Inflammatory macrophage treated with lipopolysaccharide for 4 hours (primary cell): Measurements from ENCODE around the gene RAB3GAP1.

ENCODE experiments used
- DNase-seq: peaks from one replicate; pipeline ENCODE4 v3.0.0-alpha.2; 2020

RAB3GAP1 gene

DNA sequence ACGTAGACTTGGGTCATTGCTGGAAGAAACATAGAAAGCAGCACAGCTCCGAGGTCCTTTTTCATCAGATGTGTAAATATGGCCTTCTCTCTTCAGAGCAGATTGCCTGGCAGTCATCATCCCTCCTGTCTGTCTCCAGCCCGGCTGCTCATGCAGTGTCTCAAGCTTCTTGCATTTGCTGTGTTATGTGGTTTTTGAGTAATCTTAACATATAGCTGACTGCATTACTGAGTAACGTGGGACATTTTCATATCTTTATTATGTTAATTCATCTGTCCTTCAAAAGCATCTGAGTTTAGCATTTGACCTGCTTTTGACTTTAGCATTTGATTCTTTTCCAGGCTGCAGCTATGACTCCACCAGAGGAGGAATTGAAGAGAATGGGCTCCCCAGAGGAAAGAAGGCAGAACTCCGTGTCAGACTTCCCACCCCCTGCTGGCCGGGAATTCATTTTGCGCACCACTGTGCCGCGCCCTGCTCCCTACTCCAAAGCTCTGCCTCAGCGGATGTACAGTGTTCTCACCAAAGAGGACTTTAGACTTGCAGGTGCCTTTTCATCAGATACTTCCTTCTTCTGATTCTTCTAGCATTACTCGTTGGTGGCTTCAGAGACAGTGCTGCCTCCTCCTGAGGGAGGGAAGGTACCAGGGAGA lies 116.2 kb downstream of the RAB3GAP1 start:
- DNase-seq: no peak

DNA sequence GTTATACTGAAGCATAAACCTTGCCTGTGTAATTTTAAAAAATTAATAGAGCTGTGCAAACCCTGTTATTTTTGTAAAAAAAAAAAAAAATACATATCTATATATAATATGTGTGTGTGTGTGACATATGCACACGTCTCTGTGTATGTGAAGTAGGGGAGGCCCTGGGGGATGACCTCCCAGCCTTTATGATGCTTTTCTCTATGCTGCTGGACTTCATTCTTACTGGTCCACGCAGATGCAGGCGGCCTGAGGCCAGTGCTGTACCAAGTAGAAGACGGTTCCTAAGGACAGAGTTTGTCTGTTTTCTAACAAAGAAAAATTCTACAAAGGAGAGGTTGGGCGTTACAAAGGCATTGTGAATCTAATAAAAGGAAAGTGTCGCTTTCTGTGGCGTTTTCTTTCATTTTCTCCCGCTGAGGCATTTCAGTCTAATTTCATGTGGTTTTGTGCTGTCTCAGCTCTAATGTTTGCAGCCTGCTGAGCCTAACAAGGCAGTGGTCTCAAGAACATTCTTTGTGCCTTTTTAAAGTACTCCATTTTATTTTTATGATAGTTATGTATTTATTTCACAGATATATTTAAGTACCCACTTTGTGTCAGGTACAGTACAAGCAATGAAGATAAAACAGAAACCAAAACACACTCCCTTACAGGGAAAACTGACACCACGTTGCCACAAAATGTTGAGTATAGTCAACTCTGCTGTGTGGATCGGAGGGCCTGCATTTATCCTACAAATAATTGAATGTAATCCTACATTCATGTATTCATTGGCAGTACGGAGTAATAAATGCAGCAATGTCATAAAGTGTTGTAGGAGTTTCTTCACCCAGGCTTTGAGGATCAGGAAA lies 118.0 kb downstream of the RAB3GAP1 start:
- DNase-seq: no peak

DNA sequence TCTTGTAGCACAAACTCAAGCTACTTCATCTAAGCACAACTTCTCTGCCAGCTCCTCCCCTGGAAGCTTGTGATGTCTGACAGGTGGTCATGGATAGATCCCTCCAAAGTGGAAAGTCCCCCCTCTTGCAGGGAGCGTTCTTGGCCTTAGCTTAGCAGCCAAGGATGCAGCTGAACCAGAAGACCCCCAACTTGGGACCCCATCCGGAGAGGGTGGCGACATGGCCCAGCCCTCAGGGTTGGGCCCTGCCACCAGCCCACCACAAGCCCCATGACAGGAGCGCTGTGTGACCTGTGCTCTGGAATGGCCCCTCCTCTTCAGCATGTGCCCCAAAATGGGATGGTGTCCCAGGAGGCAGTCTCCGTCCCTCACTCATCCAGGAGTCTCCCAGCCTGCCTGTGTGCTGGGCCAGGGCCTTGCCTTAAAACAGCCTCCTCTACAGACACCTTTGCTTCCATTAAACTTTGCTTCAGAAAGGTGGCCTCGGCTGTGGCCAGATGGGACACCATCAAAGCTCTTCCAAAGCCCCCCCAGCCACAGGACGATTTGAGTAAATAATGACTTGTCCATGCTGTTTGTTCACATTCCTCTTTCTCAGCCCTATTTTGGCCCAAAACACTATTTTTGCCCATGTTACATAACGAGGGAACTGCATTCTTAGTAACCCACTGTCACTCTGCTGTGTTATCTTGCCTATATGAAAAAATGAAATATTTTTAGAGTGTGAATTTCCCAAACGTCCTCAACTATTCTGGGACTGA lies 122.1 kb downstream of the RAB3GAP1 start:
- no peak for DNase-seq

DNA sequence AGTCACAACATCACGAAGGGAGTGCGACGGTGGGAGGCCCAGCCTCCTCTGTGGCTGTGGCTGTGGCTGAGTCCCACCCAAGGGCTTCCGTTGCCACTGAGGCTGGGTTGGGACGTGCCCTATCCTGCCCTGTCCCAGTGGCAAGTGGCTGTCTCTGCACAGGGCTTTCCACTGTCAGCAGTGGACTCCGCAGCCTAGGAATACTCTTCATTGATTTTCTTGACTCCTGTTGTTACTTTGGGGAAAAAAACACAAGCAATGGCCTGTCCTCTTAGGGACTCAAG lies 122.7 kb downstream of the RAB3GAP1 start:
- DNase-seq: no peak

DNA sequence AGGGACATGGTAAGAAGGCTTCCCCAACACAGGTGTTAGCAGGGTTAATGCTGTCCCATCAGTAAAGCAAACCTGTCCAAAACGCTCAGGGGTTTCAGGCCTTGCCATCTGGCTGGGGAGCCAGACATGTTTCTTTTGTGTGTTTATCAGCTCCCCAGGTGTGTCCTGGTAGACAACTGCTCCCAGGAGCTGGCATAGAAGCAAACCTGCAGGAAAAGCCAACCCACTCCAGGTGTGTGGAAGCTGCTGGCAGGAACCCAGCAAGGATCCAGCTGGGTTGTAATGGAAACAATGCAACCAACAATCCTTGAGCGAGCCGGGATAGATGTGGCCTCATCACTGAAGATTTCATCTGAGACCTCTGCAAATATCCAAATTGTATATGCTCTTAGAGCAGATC lies 123.1 kb downstream of the RAB3GAP1 start:
- no peak for DNase-seq

DNA sequence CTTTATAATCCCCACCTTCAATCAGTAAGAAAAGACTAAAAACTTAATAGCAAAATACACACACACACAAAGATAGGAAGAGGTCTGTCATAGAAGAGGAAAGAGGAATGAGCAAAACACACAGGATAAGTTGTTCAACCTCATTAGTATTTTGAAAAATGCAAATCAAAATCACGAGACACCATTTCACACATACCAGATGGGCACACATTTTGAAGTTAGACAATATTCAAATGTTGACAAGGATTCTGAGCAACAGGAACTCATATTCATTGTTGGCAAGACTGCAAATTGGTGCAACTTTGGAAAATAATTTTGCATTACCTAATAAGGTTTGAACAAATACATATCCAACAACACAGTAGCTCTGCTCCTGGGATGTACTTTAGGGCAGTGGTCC lies 127.6 kb downstream of the RAB3GAP1 start:
- DNase-seq: no peak

DNA sequence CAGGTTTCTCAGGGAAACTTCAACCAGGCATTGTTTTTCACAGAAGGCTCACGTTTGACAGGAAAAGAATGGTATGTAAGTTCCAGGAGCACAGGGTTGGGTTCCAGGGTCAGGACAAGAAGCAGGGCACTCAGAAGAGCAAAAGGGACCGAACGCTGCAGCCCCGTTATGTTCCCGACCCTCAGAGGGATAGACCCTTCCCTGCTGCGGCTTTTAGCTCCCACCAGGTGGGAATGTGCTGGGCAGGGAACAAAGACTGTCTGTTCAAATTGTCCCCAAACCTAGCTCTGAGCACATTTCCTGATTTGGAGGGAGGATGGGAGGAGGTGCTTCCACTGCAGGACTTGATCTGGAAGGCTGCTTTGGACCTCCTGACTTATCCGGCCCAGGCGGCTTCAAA lies 130.1 kb downstream of the RAB3GAP1 start:
- DNase-seq: no peak

DNA sequence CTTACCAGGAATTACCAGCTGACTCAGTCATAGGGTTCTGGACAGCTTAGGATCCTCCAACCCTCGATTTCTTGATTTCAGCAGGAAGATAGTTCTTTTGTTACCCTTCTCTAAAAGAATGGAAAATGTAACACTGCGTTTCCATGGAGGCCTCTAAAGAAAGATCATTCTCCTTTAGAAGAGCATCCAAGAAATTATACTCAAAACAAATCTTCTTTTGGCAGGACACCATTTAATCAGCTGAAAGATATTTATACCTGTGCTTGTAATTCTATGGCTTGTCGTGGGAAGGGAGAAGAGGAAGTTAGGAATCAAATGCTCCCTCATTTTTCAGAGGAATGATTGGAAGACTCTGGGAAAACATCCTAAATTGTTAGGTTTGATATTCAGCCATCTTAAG lies 130.5 kb downstream of the RAB3GAP1 start:
- no peak for DNase-seq

DNA sequence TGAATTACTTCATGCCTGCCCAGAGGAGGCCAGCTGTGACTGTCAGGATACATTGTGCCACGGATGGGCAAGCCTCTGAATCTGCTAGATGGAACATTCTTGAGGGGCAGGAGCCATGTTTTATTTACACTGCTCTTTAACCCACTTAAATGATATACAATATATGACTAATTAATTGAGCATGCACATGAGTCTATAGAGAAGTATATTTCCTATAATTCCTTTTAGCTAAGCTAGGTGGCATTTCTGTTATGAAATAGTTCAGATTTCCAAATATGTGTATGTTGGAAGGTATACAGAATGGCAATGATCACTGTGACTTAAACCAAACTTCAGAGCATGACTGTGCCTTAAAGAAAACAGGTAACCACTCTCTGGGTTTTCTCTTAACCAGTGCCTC lies 131.7 kb downstream of the RAB3GAP1 start:
- no peak for DNase-seq

DNA sequence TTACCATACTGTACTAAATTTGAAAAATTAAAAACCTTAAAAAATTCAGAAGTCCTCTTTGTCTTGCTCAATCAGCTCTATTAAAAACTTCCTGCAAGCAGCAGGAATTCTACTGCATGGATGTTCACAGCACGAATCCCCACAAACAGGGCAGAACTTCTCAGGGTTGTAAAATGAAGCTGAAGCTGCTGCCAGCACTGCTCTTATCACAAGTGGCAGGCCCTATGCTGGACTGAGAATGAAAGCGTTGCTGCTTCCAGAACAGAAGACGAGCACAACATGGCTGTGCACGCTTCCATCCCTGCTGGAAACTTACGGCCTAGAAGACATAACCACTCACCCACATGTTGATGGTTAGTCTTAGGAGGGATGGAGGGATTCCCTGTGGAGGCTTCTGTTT lies 134.0 kb downstream of the RAB3GAP1 start:
- no peak for DNase-seq

DNA sequence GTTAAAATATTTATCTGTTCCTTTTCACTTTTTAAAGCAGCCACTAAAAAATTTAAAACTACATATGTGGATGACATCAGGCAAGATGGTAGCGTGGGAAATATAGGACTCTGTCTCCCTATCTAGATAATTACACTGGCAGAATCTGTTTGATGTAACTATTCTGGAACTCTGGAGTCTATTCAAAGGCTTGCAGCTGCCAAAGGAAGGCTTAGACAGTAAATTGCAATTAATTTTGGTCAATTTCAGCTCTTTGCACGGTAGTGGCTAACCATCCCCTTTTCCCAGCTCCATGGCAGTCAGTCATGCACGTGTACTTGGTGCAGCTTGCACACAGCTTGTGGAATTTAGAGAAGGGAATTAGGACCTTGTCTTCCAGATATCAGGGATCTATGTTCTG lies 135.2 kb downstream of the RAB3GAP1 start:
- DNase-seq: no peak

DNA sequence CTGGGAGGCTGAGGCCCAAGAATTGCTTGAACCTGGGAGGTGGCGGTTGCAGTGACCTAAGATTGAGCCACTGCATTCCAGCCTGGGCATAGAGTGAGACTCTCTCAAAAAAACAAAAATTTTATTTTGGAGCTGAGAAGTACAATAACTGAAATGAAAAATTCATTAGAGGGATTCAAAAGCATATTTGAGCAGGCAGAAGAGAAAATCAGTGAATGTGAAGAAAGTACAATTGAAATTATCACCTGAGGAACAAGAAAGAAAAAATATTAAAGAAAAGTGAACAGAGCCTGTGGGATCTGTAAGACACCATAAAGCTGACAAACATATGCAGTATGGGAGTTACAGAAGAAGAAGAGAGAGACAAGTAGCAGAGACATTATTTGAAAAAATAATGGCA lies 137.1 kb downstream of the RAB3GAP1 start:
- DNase-seq: no peak

DNA sequence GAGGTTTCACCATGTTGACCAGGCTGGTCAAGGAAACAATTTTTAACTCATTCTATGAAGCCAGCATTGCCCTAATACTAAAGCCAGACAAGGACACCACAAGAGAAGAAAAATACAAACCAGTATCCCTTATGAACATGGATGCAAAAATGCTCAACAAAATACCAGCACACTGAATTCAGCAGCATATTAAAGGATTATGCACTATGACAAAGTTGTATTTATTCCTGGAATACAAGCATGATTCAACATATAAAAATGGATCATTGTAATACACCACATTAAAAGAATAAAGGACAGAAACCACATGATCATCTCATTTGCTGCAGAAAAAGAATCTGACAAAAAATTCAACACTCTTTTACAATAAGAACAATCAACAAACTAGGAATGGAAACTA lies 138.7 kb downstream of the RAB3GAP1 start:
- DNase-seq: no peak

DNA sequence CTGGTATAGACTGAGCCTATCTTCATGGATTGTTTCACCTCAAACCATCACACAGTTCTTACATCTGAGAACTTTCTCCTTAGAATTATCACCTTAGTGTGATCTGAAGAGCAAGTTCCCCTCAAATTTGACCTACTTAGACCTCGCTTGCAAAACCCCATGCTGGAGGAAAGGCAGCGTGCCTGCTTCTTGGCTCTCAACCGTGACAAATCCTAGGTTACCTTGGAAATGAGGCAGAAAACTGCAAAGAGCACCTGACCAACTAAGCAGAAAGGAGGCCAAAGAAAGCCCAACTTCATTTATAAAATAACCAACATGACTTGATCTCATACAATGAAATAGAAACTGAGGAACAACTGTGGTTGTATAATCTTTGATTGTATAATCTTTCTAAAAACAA lies 146.4 kb downstream of the RAB3GAP1 start:
- DNase-seq: no peak

DNA sequence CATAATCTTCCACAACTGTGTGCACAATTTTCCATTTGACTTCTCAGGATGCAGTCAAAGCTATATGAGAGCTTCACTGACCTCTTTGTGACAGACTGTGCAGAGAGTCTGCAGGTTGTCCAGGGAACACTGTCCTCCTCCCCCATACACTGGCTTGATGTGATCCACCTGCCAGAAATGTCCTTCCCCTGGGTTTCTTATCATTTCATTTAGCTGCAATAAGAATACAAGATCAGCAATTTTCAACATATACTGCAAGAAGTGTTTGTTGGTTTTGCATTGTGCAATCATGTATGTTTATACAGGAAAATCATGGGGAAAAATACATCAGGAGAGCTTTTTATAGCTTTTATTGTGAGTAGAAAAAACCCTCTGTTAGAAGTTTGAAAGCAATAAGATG lies 150.7 kb downstream of the RAB3GAP1 start:
- no peak for DNase-seq

DNA sequence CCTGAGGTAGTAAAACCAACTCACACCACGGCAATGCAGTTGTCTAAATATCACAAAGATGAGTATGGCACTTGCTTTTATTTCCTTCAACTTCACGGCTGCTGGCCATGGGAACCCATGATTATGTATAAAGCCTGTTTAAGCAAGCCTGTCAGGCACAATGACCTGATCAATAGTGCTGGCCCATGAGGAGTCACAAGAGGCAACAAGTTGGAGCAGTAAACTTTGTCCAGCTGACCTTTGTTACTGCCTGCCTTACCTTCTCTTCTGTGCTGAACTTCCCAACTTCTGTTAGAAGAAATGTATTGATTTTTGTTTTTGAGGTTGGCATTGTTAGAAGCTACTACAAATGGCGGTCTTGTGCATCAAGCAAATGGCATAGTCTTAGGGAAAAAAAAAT lies 151.9 kb downstream of the RAB3GAP1 start:
- no peak for DNase-seq

DNA sequence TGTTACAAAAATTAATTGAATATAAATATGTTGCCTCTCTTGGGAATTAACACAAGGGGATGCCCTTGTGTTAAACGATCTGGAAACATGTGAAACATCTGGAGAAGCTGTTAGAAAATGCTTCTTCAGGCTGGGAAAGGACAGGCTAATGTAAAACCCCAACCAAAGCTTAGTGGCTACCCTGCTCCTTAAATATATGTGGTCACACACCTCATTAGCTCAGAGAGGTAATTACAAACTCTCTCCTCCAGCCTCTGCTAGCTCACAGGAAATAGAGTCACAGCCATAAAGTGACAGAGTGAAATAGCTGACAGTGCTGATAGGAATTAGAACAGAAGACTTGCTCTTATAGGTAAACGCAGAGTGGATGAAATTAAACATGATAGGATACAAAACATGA lies 155.9 kb downstream of the RAB3GAP1 start:
- no peak for DNase-seq

DNA sequence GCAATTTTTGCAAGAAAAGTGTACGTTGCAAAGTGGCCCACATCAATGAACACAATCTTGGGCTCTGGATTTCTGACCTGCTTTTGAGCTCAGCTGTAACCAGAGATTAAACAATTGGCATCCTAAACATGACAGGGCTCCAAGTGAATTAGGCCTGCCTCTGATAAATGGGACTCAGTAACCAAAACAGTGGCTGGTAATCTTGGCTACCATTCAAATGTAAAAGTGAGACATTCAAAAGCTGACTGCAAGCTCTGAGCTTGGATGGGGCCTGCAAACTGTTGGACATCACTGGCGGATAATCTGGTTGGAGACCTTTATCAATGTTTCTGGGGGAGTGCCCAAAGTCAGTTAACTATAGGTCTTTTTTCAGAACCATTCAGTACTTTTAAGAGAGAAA lies 160.7 kb downstream of the RAB3GAP1 start:
- DNase-seq: no peak

DNA sequence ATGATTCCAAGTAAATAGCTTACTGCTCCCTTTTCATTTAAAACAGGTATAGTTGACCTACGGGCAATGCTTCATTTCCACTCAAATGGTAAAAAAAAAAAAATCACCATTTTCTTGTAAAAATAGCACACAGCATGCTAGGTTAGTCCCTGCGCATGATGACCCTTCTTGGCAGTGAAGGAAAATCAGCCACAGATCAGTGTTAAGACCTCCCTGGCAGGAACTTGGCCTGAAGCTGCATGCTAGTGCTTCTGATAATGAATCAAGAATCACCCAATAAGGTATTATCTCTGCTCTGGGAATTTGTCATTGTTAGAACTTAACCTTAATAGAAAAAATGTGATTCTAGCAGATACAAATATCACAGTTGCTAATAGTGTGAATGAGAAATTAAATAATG lies 166.3 kb downstream of the RAB3GAP1 start:
- DNase-seq: no peak

DNA sequence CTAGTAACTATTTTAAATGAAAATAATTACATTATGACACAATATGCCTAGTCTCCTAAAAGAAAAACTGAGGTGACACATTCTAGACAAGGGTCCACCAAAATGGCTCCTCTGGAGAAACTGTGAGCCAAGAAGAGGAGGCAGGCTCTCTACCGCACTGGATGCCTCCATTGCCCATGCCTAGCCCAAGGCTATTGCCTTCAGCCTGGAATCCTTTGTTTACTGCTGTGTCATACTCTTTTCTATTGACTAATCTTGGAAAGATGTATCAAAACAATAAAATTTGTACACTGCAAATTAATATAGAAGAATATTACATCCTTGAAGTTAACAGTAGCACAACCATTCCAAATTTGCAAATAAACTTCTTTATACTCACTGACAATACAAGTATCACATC lies 167.1 kb downstream of the RAB3GAP1 start:
- DNase-seq: no peak
